K562 (cell line): ENCODE measurements around the gene ANO2. TPM values are rescaled to one million over a fixed set of nuclear protein-coding genes. Genes with fewer than 3 reads are reported as not detected.

ENCODE experiments used
- ATAC-seq: fragments of 200-7000 bp; cut with Tn5 transposase; 3 replicates; pipeline ENCODE4 v1.9.1; 2020; ENCODE audit warnings: moderate library complexity
- BruUV-seq: library from RNA; stranded (reverse); fragments of 400-500 nt; replicated peaks from 2 replicates; lab custom pipeline; 2021; lab: Mats Ljungman, UMichigan
- CTCF ChIA-PET: fragments of 300-600 bp; formaldehyde crosslinking; extraction: SDS; loops from one replicate; lab custom pipeline; 2021; ENCODE audit warnings: low intra/inter-chr PET ratio; lab: Yijun Ruan, JAX
- POLR2A ChIA-PET: fragments of 300-600, 350-650 bp; sonication (Branson Sonifier 250); formaldehyde crosslinking; extraction: SDS; loops from one replicate; lab custom pipeline; 2021; ENCODE audit warnings: antibody characterized with exemption, inconsistent platforms; lab: Yijun Ruan, JAX
- DNase-seq, 4 experiments: peaks; one replicate each; pipeline versions ENCODE4 v3.0.0 to v3.0.0-alpha.2; 2011 to 2018; ENCODE audit warnings: low spot score in 3 of 4, mixed read lengths in 3 of 4; ENCODE audit errors: extremely low read depth in 1 of 4
- FAIRE-seq: peaks from 2 replicates; lab custom pipeline; 2011; peaks lifted over from hg19 to GRCh38; lab: Jason Lieb, UNC
- H2AFZ ChIP-seq: 2 replicates; pipeline ENCODE4 v1.6.0; 2011; ENCODE audit warnings: low read depth, low read length, control low read depth, inconsistent platforms
- H3K27ac ChIP-seq: fragments of 200-600 bp; 3 replicates; pipeline ENCODE4 v1.8.0; 2011; ENCODE audit warnings: low read depth, mild to moderate bottlenecking, control low read depth, inconsistent platforms, low read length, moderate library complexity, mixed read lengths; ENCODE audit errors: extremely low read depth
- H3K27me3 ChIP-seq, 2 experiments: fragments of 300-600 bp in 1 of 2; 2 replicates in 1 of 2; 3 replicates in 1 of 2; pipeline versions ENCODE4 v1.6.0 to v1.8.0; 2011; ENCODE audit warnings: inconsistent platforms in 2 of 2, low read length in 2 of 2, mild to moderate bottlenecking in 1 of 2, mixed read lengths in 1 of 2, moderate library complexity in 1 of 2; ENCODE audit not compliant: control insufficient read depth in 2 of 2, insufficient read depth in 2 of 2
- H3K36me3 ChIP-seq: fragments of 300-600 bp; 3 replicates; pipeline ENCODE4 v1.8.0; 2011; ENCODE audit warnings: mild to moderate bottlenecking, low read length, inconsistent platforms; ENCODE audit not compliant: control insufficient read depth, insufficient read depth
- H3K4me1 ChIP-seq, 2 experiments: fragments of 200-600 bp in 1 of 2; replicated peaks in 1 of 2; 2 replicates in 1 of 2; 3 replicates in 1 of 2; pipeline versions ENCODE4 v1.5.1 to v1.8.0; 2011; ENCODE audit warnings: inconsistent platforms in 2 of 2, low read length in 2 of 2, mild to moderate bottlenecking in 1 of 2, mixed read lengths in 1 of 2, moderate library complexity in 1 of 2; ENCODE audit not compliant: control insufficient read depth in 2 of 2, insufficient read depth in 2 of 2
- H3K4me2 ChIP-seq: 2 replicates; pipeline ENCODE4 v1.6.1; 2011; ENCODE audit warnings: low read length, control low read depth, inconsistent platforms, mixed read lengths; ENCODE audit not compliant: insufficient read depth
- H3K4me3 ChIP-seq: fragments of 200-600 bp; sonication (generic), shearing (Covaris generic); 2 replicates; pipeline ENCODE4 v1.5.1; 2016; ENCODE audit warnings: control low read depth, inconsistent platforms
- H3K79me2 ChIP-seq: fragments of 200-600 bp; 3 replicates; pipeline ENCODE4 v1.8.0; 2011; ENCODE audit warnings: low read length, inconsistent platforms; ENCODE audit not compliant: control insufficient read depth, insufficient read depth
- H3K9ac ChIP-seq, 2 experiments: 2 replicates each; pipeline versions ENCODE4 v1.6.0 to v1.6.1; 2011; ENCODE audit warnings: low read depth in 2 of 2, low read length in 2 of 2, control low read depth in 1 of 2, inconsistent platforms in 1 of 2, mild to moderate bottlenecking in 1 of 2, mixed read lengths in 1 of 2; ENCODE audit not compliant: insufficient read depth in 1 of 2
- H3K9me1 ChIP-seq: one replicate; pipeline ENCODE4 v1.6.0; 2011; ENCODE audit warnings: inconsistent platforms, mild to moderate bottlenecking, low read length, moderate library complexity; ENCODE audit not compliant: control insufficient read depth, insufficient read depth
- H3K9me3 ChIP-seq: replicated peaks from 2 replicates; pipeline ENCODE4 v1.5.1; 2011; ENCODE audit warnings: low read depth, low read length, inconsistent platforms; ENCODE audit not compliant: control insufficient read depth, insufficient read depth
- H4K20me1 ChIP-seq: replicated peaks from 2 replicates; pipeline ENCODE4 v1.6.1; 2011; ENCODE audit warnings: low read length, inconsistent platforms, mixed read lengths; ENCODE audit not compliant: control insufficient read depth, insufficient read depth
- FIP1L1 ChIP-seq: fragments of 200-400 bp; formaldehyde crosslinking; IDR thresholded peaks from 2 replicates; pipeline ENCODE4 v1.6.1; 2018; ENCODE audit warnings: mild to moderate bottlenecking, low read depth, low read length; ENCODE audit not compliant: poor library complexity, severe bottlenecking
- FOSL1 ChIP-seq: fragments of 200-800 bp; sonication (Bioruptor generic); conservative IDR thresholded peaks from 2 replicates; pipeline ENCODE4 v1.6.1; 2016; ENCODE audit warnings: missing genetic modification characterization, missing compliant biosample characterization
- HCFC1 ChIP-seq: IDR thresholded peaks from 2 replicates; pipeline ENCODE4 v1.6.1; 2012; ENCODE audit warnings: low read depth, low read length, improper control_type of control experiment
- KLF16 ChIP-seq: IDR thresholded peaks from 2 replicates; pipeline ENCODE4 v1.6.1; 2016; ENCODE audit warnings: antibody characterized with exemption
- MEIS2 ChIP-seq: fragments of 450-650 bp; IDR thresholded peaks from 2 replicates; pipeline ENCODE4 v1.6.1; 2014; ENCODE audit warnings: mild to moderate bottlenecking; ENCODE audit not compliant: partially characterized antibody
- RFX7 ChIP-seq: fragments of 250-450 bp; sonication (Bioruptor Pico); IDR thresholded peaks from 2 replicates; pipeline ENCODE4 v1.5.1; 2021; ENCODE audit warnings: mild to moderate bottlenecking
- SPI1 ChIP-seq: IDR thresholded peaks from 2 replicates; pipeline ENCODE4 v1.6.1; 2011; ENCODE audit warnings: low read depth, low read length, control low read depth, borderline replicate concordance
- YY1 ChIP-seq, 3 experiments: IDR thresholded peaks; 2 replicates each; pipeline ENCODE4 v1.6.1; 2011; ENCODE audit warnings: low read length in 2 of 3, mild to moderate bottlenecking in 2 of 3, moderate library complexity in 2 of 3, borderline replicate concordance in 1 of 3, control low read depth in 1 of 3, low read depth in 1 of 3; ENCODE audit not compliant: insufficient read depth in 3 of 3, insufficient replicate concordance in 2 of 3, control insufficient read depth in 1 of 3, insufficient read length in 1 of 3; ENCODE audit errors: extremely low read depth in 1 of 3
- ZNF134 ChIP-seq: fragments of 250-450 bp; sonication (Bioruptor Pico); conservative IDR thresholded peaks from 2 replicates; pipeline ENCODE4 v1.4.0; 2020
- ZNF644 ChIP-seq: fragments of 200-800 bp; sonication (Bioruptor generic); IDR thresholded peaks from 2 replicates; pipeline ENCODE4 v1.6.1; 2016; ENCODE audit warnings: low read depth, missing genetic modification characterization, missing compliant biosample characterization
- WGBS: fragments of 100-300 bp; shearing (Covaris generic); methylation state at CpG from one replicate; pipeline ENCODE4 v1.1.6; 2016; ENCODE audit warnings: low coverage, mixed read lengths; ENCODE audit not compliant: insufficient coverage; ENCODE audit errors: missing lambda C conversion rate; 5-methylcytosine and 5-hydroxymethylcytosine counted together
- in situ Hi-C: fragments of 300-500 bp; cut with MboI; formaldehyde crosslinking; loops from 4 replicates; pipeline ENCODE4 v1.15.0; 2018; ENCODE audit warnings: inconsistent platforms, mixed read lengths
- intact Hi-C: fragments of 100-400 bp; cut with micrococcal nuclease; formaldehyde crosslinking; loops from 2 replicates; pipeline ENCODE4 v1.14.2; 2022
- polyA plus RNA-seq, 8 experiments: library from polyadenylated mRNA; depleted of rRNA in 4 of 8; stranded (reverse) in 5 of 8; unstranded in 3 of 8; fragments of >200 nt; fragmentation: Nextera tagmentation in 2 of 8; fragmentation: Illumina TruSeq in 1 of 8; extraction: Ambion mirVana in 2 of 8; extraction: Trizol in 1 of 8; gene quantifications; 2 replicates each; pipeline versions ENCODE4 v1.2.1 to v1.2.3, GENCODE V29; 2011 to 2014; ENCODE audit warnings: inconsistent platforms in 1 of 8, missing spikeins in 1 of 8
- total RNA-seq, 7 experiments: library from RNA; depleted of rRNA in 6 of 7; stranded (reverse); fragments of >200 nt in 6 of 7; fragmentation: Illumina TruSeq in 2 of 7; extraction: Trizol in 2 of 7; gene quantifications; 2 replicates each; pipeline versions ENCODE4 v1.2.1 to v1.2.3, GENCODE V29; 2011 to 2021; ENCODE audit warnings: low replicate concordance in 1 of 7
- TF ChIP-seq, protein P1 (sequence below): fragments of 450-650 bp; conservative IDR thresholded peaks from 2 replicates; pipeline ENCODE4 v1.6.1; 2016; ENCODE audit warnings: missing genetic modification characterization, low read depth, mild to moderate bottlenecking, missing compliant biosample characterization, moderate library complexity

ANO2 gene
- total and polyA plus RNA-seq, 9 of the 15 experiments (the other 6 are each of a cell fraction or from before 2014, with no cell fraction given), result 0.64 TPM; not detected in 8

DNA sequence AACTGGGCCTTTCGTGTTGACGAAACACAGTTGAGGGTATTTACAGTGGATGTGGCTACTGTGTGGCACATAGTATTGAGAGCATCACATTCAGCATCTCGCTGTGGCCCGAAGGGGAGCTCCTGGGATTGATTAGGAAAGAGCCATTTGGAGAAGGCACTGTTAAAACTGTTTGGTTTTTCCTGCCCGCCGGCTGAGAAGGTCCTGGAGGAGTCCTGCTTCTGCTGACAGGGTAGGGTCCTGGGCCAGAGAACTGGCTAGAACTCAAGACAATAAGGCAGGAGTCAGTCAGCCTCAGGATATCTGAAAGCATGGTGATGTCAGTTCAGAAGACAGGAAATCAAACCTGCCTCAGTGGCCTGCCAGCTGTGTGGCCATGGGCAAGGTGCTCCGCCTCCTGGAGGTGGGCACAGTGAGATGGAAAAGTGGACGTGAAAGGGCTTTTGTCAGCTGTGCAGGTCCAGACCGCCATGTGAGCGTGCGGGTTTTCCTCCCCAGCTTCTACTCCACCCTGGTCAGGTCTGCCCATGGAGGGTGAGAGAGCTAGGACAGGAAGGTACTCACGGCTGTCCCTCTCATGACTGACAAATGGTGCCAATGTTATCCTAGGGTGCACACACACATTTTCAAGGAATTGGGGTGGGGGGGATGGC, 420.8 kb downstream of the ANO2 start:
- H3K36me3 ChIP-seq, result no peaks in the 10 kb centered on the region
- no peak overlapping the region for H3K9ac ChIP-seq
- H3K4me2 ChIP-seq, result no peak overlapping the region
- ATAC-seq, result no peak
- no peak for DNase-seq
- H3K4me1 ChIP-seq, result no peaks in the 10 kb centered on the region; a peak in 1 of 5 replicates
- intact Hi-C loops, result no loop called here
- no peak overlapping the region for H2AFZ ChIP-seq
- H3K27ac ChIP-seq, result no peak overlapping the region
- in situ Hi-C loops, result no loop called here
- no peaks in the 10 kb centered on the region for H3K79me2 ChIP-seq
- 2% methylated on average over 11 of the region's 12 CpGs for WGBS
- no peaks in the 10 kb centered on the region for H3K9me1 ChIP-seq
- no peak for TF ChIP-seq FOSL1 (tag)
- TF ChIP-seq, protein P1, sequence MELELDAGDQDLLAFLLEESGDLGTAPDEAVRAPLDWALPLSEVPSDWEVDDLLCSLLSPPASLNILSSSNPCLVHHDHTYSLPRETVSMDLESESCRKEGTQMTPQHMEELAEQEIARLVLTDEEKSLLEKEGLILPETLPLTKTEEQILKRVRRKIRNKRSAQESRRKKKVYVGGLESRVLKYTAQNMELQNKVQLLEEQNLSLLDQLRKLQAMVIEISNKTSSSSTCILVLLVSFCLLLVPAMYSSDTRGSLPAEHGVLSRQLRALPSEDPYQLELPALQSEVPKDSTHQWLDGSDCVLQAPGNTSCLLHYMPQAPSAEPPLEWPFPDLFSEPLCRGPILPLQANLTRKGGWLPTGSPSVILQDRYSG, result no peak
- TF ChIP-seq SPI1, result no peak
- no peak for TF ChIP-seq HCFC1
- TF ChIP-seq KLF16, result no peak
- TF ChIP-seq ZNF644 (tag), result no peak
- no peak for TF ChIP-seq ZNF134 (CRISPR knock-in tag)
- no peak for TF ChIP-seq YY1 (IDR thresholded peaks at IDR 0.05; ENCODE audit: borderline replicate concordance in 1 of 3, control insufficient read depth in 1 of 3, extremely low read depth in 1 of 3, insufficient read depth in 3 of 3, insufficient read length in 1 of 3, insufficient replicate concordance in 2 of 3, low read depth in 1 of 3, low read length in 2 of 3)
- TF ChIP-seq RFX7 (CRISPR knock-in tag), result no peak
- TF ChIP-seq FIP1L1, result no peak
- TF ChIP-seq MEIS2, result no peak
- peaks cover 0 to 35% of the 10 kb centered on the region in 2 experiments; a peak in 2 of 5 replicates for H3K27me3 ChIP-seq
- H3K4me3 ChIP-seq, result no peak overlapping the region
- FAIRE-seq, result no peak
- ChIA-PET POLR2A (interaction anchor here (0.5 kb wide), 1 partner anchor 51 kb away, joined by 3 read pairs; no protein-coding TSS in a partner anchor), CTCF (no interaction called here)
- H4K20me1 ChIP-seq, result no peaks in the 10 kb centered on the region
- no TSS peak for BruUV-seq
- H3K9me3 ChIP-seq, result no peaks in the 10 kb centered on the region
